WTC11 (cell line): ENCODE results near the gene NRG3. TPM values are rescaled to one million over a fixed set of nuclear protein-coding genes. Genes with fewer than 3 reads are reported as not detected.

Experiments used
- ATAC-seq: fragments of 200-7000 bp; cut with Tn5 transposase; 2 replicates; pipeline ENCODE4 v1.10.0; 2021; ENCODE audit warnings: mild to moderate bottlenecking, moderate library complexity
- CTCF ChIA-PET: fragments of 300-600 bp; sonication (Branson Sonifier 250); formaldehyde crosslinking; loops from one replicate; lab custom pipeline; 2021; ENCODE audit warnings: antibody characterized with exemption; lab: Charles Lee
- POLR2A ChIA-PET: fragments of 350-600 bp; sonication (Branson Sonifier 250); formaldehyde crosslinking; loops from one replicate; lab custom pipeline; 2021; ENCODE audit warnings: antibody characterized with exemption; lab: Charles Lee
- DNase-seq: peaks from one replicate; pipeline ENCODE4 v3.0.0; 2021; ENCODE audit warnings: low spot score
- H3K27ac Mint-ChIP-seq: 2 replicates; pipeline ENCODE4 v1.8.0; 2021; ENCODE audit warnings: mixed read lengths
- H3K27me3 Mint-ChIP-seq: 2 replicates; pipeline ENCODE4 v1.8.0; 2021; ENCODE audit warnings: low read depth, mild to moderate bottlenecking, moderate library complexity, mixed read lengths
- H3K36me3 Mint-ChIP-seq: 2 replicates; pipeline ENCODE4 v1.8.0; 2021; ENCODE audit warnings: mixed read lengths
- H3K4me1 Mint-ChIP-seq: 2 replicates; pipeline ENCODE4 v1.8.0; 2022; ENCODE audit warnings: mixed read lengths
- H3K4me3 Mint-ChIP-seq: 2 replicates; pipeline ENCODE4 v1.8.0; 2021; ENCODE audit warnings: mild to moderate bottlenecking, moderate library complexity, mixed read lengths
- H3K9me3 Mint-ChIP-seq: 2 replicates; pipeline ENCODE4 v1.8.0; 2021; ENCODE audit warnings: mixed read lengths
- ATF1 ChIP-seq: sonication (generic); formaldehyde crosslinking; IDR thresholded peaks from 2 replicates; pipeline ENCODE4 v1.8.1; 2023; ENCODE audit warnings: mild to moderate bottlenecking, moderate library complexity, missing genetic modification reagents
- ATF3 ChIP-seq: sonication (generic); formaldehyde crosslinking; conservative IDR thresholded peaks from 2 replicates; pipeline ENCODE4 v1.8.1; 2022; ENCODE audit warnings: mild to moderate bottlenecking, missing genetic modification reagents
- E2F5 ChIP-seq: sonication (generic); formaldehyde crosslinking; IDR thresholded peaks from 2 replicates; pipeline ENCODE4 v1.8.1; 2022; ENCODE audit warnings: mild to moderate bottlenecking, moderate library complexity, missing genetic modification reagents
- ERG ChIP-seq: fragments of 250-450 bp; sonication (Bioruptor Pico); IDR thresholded peaks from 2 replicates; pipeline ENCODE4 v1.8.0; 2021; ENCODE audit warnings: mild to moderate bottlenecking
- ESRRA ChIP-seq: sonication (generic); formaldehyde crosslinking; IDR thresholded peaks from 2 replicates; pipeline ENCODE4 v1.8.1; 2022; ENCODE audit warnings: mild to moderate bottlenecking, missing genetic modification reagents, borderline replicate concordance
- GTF2I ChIP-seq: fragments of 250-450 bp; sonication (Bioruptor Pico); conservative IDR thresholded peaks from 2 replicates; pipeline ENCODE4 v1.4.0; 2021; ENCODE audit warnings: mild to moderate bottlenecking
- HMGA2 ChIP-seq: fragments of 250-450 bp; sonication (Bioruptor Pico); IDR thresholded peaks from 2 replicates; pipeline ENCODE4 v1.4.0; 2021; ENCODE audit warnings: mild to moderate bottlenecking, moderate library complexity
- JAZF1 ChIP-seq: fragments of 250-450 bp; sonication (Bioruptor Pico); IDR thresholded peaks from 2 replicates; pipeline ENCODE4 v1.9.0; 2021; ENCODE audit warnings: moderate library complexity, mild to moderate bottlenecking, inconsistent platforms
- KAT7 ChIP-seq: sonication (generic); formaldehyde crosslinking; IDR thresholded peaks from 2 replicates; pipeline ENCODE4 v1.8.1; 2023; ENCODE audit warnings: missing genetic modification reagents, mild to moderate bottlenecking, borderline replicate concordance
- MAX ChIP-seq: sonication (generic); formaldehyde crosslinking; IDR thresholded peaks from 2 replicates; pipeline ENCODE4 v1.8.0; 2022; ENCODE audit warnings: mild to moderate bottlenecking, missing genetic modification reagents
- MLX ChIP-seq: sonication (generic); formaldehyde crosslinking; IDR thresholded peaks from 2 replicates; pipeline ENCODE4 v1.8.1; 2023; ENCODE audit warnings: mild to moderate bottlenecking, missing genetic modification reagents, moderate library complexity
- MXD4 ChIP-seq: fragments of 250-450 bp; sonication (Bioruptor Pico); IDR thresholded peaks from 2 replicates; pipeline ENCODE4 v1.8.0; 2021; ENCODE audit warnings: mild to moderate bottlenecking, moderate library complexity, borderline replicate concordance
- NFATC4 ChIP-seq: fragments of 250-450 bp; sonication (Bioruptor Pico); IDR thresholded peaks from 2 replicates; pipeline ENCODE4 v1.9.0; 2021; ENCODE audit warnings: mild to moderate bottlenecking
- NFYB ChIP-seq: sonication (generic); formaldehyde crosslinking; conservative IDR thresholded peaks from 2 replicates; pipeline ENCODE4 v1.8.0; 2022; ENCODE audit warnings: low read depth, missing genetic modification reagents
- NR1H2 ChIP-seq: sonication (generic); formaldehyde crosslinking; IDR thresholded peaks from 2 replicates; pipeline ENCODE4 v1.9.0; 2021; ENCODE audit warnings: mild to moderate bottlenecking, moderate library complexity, missing genetic modification reagents
- PREB ChIP-seq: sonication (generic); formaldehyde crosslinking; IDR thresholded peaks from 2 replicates; pipeline ENCODE4 v1.8.1; 2022; ENCODE audit warnings: mild to moderate bottlenecking, missing genetic modification reagents, moderate library complexity, borderline replicate concordance
- SMAD3 ChIP-seq: sonication (generic); formaldehyde crosslinking; IDR thresholded peaks from 2 replicates; pipeline ENCODE4 v1.8.0; 2022; ENCODE audit warnings: missing genetic modification reagents, mild to moderate bottlenecking, borderline replicate concordance
- SMAD4 ChIP-seq: sonication (generic); formaldehyde crosslinking; IDR thresholded peaks from 2 replicates; pipeline ENCODE4 v1.8.0; 2022; ENCODE audit warnings: mild to moderate bottlenecking, missing genetic modification reagents
- TCF7 ChIP-seq: sonication (generic); formaldehyde crosslinking; IDR thresholded peaks from 2 replicates; pipeline ENCODE4 v1.8.0; 2022; ENCODE audit warnings: mild to moderate bottlenecking, low read depth, missing genetic modification reagents, moderate library complexity
- TP53 ChIP-seq: sonication (generic); formaldehyde crosslinking; IDR thresholded peaks from 2 replicates; pipeline ENCODE4 v1.8.1; 2023; ENCODE audit warnings: mild to moderate bottlenecking, missing genetic modification reagents
- USF2 ChIP-seq: sonication (generic); formaldehyde crosslinking; IDR thresholded peaks from 2 replicates; pipeline ENCODE4 v1.8.1; 2023; ENCODE audit warnings: mild to moderate bottlenecking, missing genetic modification reagents, moderate library complexity
- ZMAT4 ChIP-seq: fragments of 250-450 bp; sonication (Bioruptor Pico); IDR thresholded peaks from 2 replicates; pipeline ENCODE4 v1.9.0; 2021; ENCODE audit warnings: mild to moderate bottlenecking
- ZNF396 ChIP-seq: fragments of 250-450 bp; sonication (Bioruptor Pico); IDR thresholded peaks from 2 replicates; pipeline ENCODE4 v1.8.0; 2021; ENCODE audit warnings: mild to moderate bottlenecking, moderate library complexity, borderline replicate concordance
- ZNF416 ChIP-seq: fragments of 250-450 bp; sonication (Bioruptor Pico); IDR thresholded peaks from 2 replicates; pipeline ENCODE4 v1.9.0; 2021; ENCODE audit warnings: mild to moderate bottlenecking, inconsistent platforms
- ZNF671 ChIP-seq: fragments of 250-450 bp; sonication (Bioruptor Pico); IDR thresholded peaks from 2 replicates; pipeline ENCODE4 v1.8.0; 2021; ENCODE audit warnings: mild to moderate bottlenecking
- total RNA-seq: library from RNA; stranded (reverse); gene quantifications from 3 replicates; pipeline ENCODE4 v1.2.3, GENCODE V29; 2021

The NRG3 gene
- total RNA-seq, 1 experiment from 2014 or later = 7.0 TPM

GRCh38 chr10:82826132-82826531 is 951.1 kb downstream of the NRG3 start:
- no peaks in the 10 kb centered on the region for H3K36me3 Mint-ChIP-seq
- H3K27me3 Mint-ChIP-seq = no peaks in the 10 kb centered on the region
- peaks cover 7% of the 10 kb centered on the region for H3K4me1 Mint-ChIP-seq
- DNase-seq = no peak
- TF ChIP-seq PREB (CRISPR knock-in tag) (no peak), NR1H2 (CRISPR knock-in tag) (no peak), TCF7 (CRISPR knock-in tag) (no peak), USF2 (CRISPR knock-in tag) (no peak)
- H3K4me3 Mint-ChIP-seq = no peak overlapping the region
- POLR2A ChIA-PET = no interaction called here
- no peak for ATAC-seq
- CTCF ChIA-PET = interaction anchor here (2.1 kb wide), 1 partner anchor 15 kb away, joined by 7 read pairs; no protein-coding TSS in a partner anchor
- H3K27ac Mint-ChIP-seq = no peak overlapping the region
- no peaks in the 10 kb centered on the region for H3K9me3 Mint-ChIP-seq

- CTCF ChIA-PET = no interaction called here
- Mint-ChIP-seq H3K27ac (no peak overlapping the region), H3K9me3 (no peaks in the 10 kb centered on the region)
Measured at GRCh38 chr10:82827901-82828300, 952.9 kb downstream of the NRG3 start.

GRCh38 chr10:82847242-82847641 is 972.2 kb downstream of the NRG3 start:
- Mint-ChIP-seq H3K4me3 (no peak overlapping the region), H3K36me3 (0 out of 2 replicates have a peak, but pooled peaks cover 7% of the 10 kb centered on the region), H3K9me3 (peaks cover 20% of the 10 kb centered on the region), H3K27ac (no peak overlapping the region), H3K4me1 (peaks cover 3% of the 10 kb centered on the region), H3K27me3 (no peaks in the 10 kb centered on the region)
- no peak for ATAC-seq
- POLR2A ChIA-PET = no interaction called here
- CTCF ChIA-PET = no interaction called here
- DNase-seq = no peak
- TF ChIP-seq NFATC4 (CRISPR knock-in tag) = no peak
- no peak for TF ChIP-seq ESRRA
- TF ChIP-seq E2F5 = no peak
- no peak for TF ChIP-seq JAZF1
- TF ChIP-seq ATF1 (CRISPR knock-in tag) = no peak
- TF ChIP-seq GTF2I = no peak
- TF ChIP-seq MAX (CRISPR knock-in tag) = no peak
- TF ChIP-seq NFYB (CRISPR knock-in tag) = no peak
- no peak for TF ChIP-seq MXD4 (CRISPR knock-in tag)
- TF ChIP-seq PREB (CRISPR knock-in tag) = no peak
- TF ChIP-seq SMAD3 = no peak
- no peak for TF ChIP-seq MLX (CRISPR knock-in tag)

More at GRCh38 chr10:82827901-82828300, 952.9 kb downstream of the NRG3 start:
- no peak for ATAC-seq
- TF ChIP-seq SMAD4 (CRISPR knock-in tag) (no peak), ZNF416 (CRISPR knock-in tag) (no peak), HMGA2 (CRISPR knock-in tag) (no peak), ZNF671 (CRISPR knock-in tag) (no peak), ZMAT4 (no peak), SMAD3 (no peak), NFATC4 (CRISPR knock-in tag) (no peak), KAT7 (no peak), TP53 (CRISPR knock-in tag) (no peak), ERG (CRISPR knock-in tag) (no peak), ZNF396 (CRISPR knock-in tag) (no peak), ATF3 (CRISPR knock-in tag) (no peak)
- POLR2A ChIA-PET = no interaction called here
- DNase-seq = no peak
- Mint-ChIP-seq H3K36me3 (no peaks in the 10 kb centered on the region), H3K27me3 (no peaks in the 10 kb centered on the region), H3K4me1 (peaks cover 3% of the 10 kb centered on the region; the same call in 1 of the 2 replicates), H3K4me3 (no peak overlapping the region)
